Mesothelial cell of epicardium (in vitro differentiated cells): Measurements from ENCODE around the gene SH3BP5L. TPM values are rescaled to one million over a fixed set of nuclear protein-coding genes. Genes with fewer than 3 reads are reported as not detected.

Experiments
- DNase-seq, 2 experiments: peaks; one replicate each; pipeline ENCODE4 v3.0.0; 2021; ENCODE audit warnings: low spot score in 2 of 2; ENCODE audit not compliant: unreplicated experiment in 2 of 2
- H3K27ac Mint-ChIP-seq: 2 replicates; pipeline ENCODE4 v1.8.0; 2021; ENCODE audit warnings: mixed read lengths
- H3K27me3 Mint-ChIP-seq: 2 replicates; pipeline ENCODE4 v1.8.0; 2021; ENCODE audit warnings: low read depth, mixed read lengths
- H3K36me3 Mint-ChIP-seq: 2 replicates; pipeline ENCODE4 v1.8.0; 2021; ENCODE audit warnings: mixed read lengths
- H3K4me1 Mint-ChIP-seq: 2 replicates; pipeline ENCODE4 v1.8.0; 2021; ENCODE audit warnings: mixed read lengths
- H3K4me3 Mint-ChIP-seq: 2 replicates; pipeline ENCODE4 v1.8.0; 2021; ENCODE audit warnings: mild to moderate bottlenecking, moderate library complexity, mixed read lengths
- H3K9me3 Mint-ChIP-seq: 2 replicates; pipeline ENCODE4 v1.8.0; 2021; ENCODE audit warnings: mixed read lengths
- total RNA-seq: library from RNA; stranded (reverse); gene quantifications from 3 replicates; pipeline ENCODE4 v1.2.1, GENCODE V29; 2021
- TF ChIP-seq, protein P1 (sequence below): fragments of 200-600 bp; sonication (generic); IDR thresholded peaks from one replicate; pipeline ENCODE4 v1.5.0; 2021; ENCODE audit warnings: antibody characterized with exemption; ENCODE audit not compliant: unreplicated experiment

The SH3BP5L gene
- total RNA-seq, 1 donor from 2014 or later, result 24.9 TPM

DNA sequence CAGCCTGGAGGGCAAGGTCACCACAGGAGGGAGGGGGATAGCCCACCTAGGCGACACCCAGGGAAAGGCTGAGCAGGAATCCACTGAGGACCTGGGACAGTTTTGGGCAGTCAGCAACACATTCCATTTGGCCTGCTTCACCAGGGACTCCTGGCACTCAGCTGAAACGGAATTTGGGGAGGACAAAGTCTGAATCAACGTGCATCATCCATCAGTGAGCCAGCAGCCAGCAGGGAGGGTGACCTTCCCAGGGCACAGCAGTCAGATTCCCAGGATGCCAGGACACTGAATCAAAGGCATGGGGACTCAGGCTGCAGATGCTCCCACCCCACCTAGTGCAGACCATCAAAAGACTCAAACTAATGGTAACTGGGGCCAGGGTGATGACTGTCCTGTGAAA is 4.6 kb downstream of the SH3BP5L start:
- Mint-ChIP-seq H3K9me3 (no peaks in the 10 kb centered on the region), H3K36me3 (peaks cover 9% of the 10 kb centered on the region), H3K27ac (no peak overlapping the region), H3K27me3 (no peaks in the 10 kb centered on the region), H3K4me3 (no peak overlapping the region), H3K4me1 (peaks cover 28% of the 10 kb centered on the region)
- TF ChIP-seq, protein P1, sequence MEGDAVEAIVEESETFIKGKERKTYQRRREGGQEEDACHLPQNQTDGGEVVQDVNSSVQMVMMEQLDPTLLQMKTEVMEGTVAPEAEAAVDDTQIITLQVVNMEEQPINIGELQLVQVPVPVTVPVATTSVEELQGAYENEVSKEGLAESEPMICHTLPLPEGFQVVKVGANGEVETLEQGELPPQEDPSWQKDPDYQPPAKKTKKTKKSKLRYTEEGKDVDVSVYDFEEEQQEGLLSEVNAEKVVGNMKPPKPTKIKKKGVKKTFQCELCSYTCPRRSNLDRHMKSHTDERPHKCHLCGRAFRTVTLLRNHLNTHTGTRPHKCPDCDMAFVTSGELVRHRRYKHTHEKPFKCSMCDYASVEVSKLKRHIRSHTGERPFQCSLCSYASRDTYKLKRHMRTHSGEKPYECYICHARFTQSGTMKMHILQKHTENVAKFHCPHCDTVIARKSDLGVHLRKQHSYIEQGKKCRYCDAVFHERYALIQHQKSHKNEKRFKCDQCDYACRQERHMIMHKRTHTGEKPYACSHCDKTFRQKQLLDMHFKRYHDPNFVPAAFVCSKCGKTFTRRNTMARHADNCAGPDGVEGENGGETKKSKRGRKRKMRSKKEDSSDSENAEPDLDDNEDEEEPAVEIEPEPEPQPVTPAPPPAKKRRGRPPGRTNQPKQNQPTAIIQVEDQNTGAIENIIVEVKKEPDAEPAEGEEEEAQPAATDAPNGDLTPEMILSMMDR, result no peak
- no peak for DNase-seq

DNA sequence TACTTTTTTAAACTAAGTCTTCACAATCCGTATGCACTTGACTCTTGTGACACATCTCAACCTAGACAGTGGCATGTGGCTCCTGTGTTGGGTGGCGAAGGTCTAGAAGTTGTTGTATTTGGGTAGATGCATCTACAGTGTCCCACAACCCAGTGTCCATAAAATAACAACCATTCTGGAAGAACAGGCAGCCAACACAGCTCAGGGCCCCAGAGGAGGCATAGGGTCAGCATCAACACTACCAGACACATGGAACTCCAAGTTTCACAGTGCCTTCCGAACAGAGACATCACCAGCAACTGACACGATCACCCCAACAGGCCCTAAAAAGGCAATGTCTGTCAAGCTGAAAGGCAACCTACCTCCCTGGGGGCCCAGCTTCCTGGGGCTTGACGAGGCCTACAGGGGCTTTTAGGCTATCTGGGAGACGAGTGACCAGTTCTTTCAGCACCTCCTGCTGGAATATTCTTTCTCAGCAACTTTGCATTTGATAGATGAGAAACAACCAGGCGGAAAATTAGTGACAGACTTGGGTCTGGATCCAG is 5.6 kb downstream of the SH3BP5L start:
- no peak overlapping the region for H3K4me3 Mint-ChIP-seq
- peaks cover 16% of the 10 kb centered on the region for H3K36me3 Mint-ChIP-seq
- H3K4me1 Mint-ChIP-seq, result peaks cover 23% of the 10 kb centered on the region
- no peak overlapping the region for H3K27ac Mint-ChIP-seq
- TF ChIP-seq, protein P1, result no peak
- DNase-seq, result no peak
- H3K27me3 Mint-ChIP-seq, result no peaks in the 10 kb centered on the region
- no peaks in the 10 kb centered on the region for H3K9me3 Mint-ChIP-seq

DNA sequence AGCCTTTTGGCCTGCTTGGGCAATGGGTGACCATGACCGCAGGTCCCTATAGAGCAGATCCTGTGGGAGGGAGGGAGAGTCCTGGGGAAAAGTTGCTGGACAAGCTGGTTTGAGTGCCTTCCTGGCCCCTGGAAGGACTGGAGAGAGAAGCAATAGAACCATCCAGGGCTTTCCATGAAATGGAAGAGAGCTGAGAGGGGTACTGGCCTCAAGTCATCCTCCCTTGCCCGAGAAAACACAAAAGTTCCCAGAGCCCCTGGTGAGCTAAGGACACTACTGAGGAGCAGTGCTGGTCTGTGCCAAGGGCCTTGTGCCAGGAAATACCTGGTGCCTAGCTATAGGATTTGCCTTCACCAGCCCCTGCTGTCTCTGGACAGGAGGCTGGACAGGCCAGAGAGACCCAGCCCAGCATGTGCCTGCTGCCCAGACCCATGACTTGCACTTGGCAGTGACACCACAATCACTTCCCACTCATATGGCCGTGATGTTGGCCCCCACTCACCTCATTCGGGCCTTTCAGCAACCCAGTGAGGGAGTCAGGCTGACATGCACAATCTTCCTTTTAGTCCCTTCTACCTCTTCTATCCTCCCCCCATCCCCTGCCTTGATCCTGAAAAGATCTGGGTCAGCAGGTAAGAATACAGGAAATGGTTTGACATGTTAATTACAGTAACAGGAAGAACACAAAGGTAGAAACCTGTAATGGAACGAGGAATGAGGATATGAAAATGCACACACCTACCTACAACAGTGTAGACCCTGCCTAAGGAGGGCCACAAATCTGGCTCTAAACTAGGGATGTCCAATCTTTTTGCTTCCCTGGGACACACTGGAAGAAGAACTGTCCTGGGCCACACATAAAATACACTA is 7.0 kb downstream of the SH3BP5L start:
- H3K27ac Mint-ChIP-seq, result no peak overlapping the region

DNA sequence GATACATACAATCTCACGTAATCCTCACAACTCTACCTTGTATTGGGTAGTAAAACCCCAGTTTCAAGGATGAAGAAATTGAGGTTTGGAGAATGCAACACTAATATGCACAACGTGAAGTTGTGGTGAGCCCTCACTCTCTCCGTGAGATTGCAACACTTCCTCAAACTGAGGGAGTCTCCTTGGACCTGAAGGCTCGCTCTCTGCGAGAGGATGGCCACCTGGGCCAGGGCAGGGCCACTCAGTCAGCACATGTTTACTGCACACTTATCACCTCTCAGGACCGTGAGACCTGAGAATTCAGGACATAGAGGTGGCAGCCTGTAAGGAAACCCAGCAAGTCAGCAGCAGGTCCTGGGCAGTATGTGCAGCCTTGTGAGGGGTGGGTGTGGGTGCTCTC is 8.7 kb downstream of the SH3BP5L start:
- H3K27ac Mint-ChIP-seq, result no peak overlapping the region
- no peaks in the 10 kb centered on the region for H3K27me3 Mint-ChIP-seq
- DNase-seq, result no peak
- H3K4me3 Mint-ChIP-seq, result no peak overlapping the region
- no peaks in the 10 kb centered on the region for H3K4me1 Mint-ChIP-seq
- peaks cover 28% of the 10 kb centered on the region for H3K36me3 Mint-ChIP-seq
- TF ChIP-seq, protein P1, result no peak
- no peaks in the 10 kb centered on the region for H3K9me3 Mint-ChIP-seq

More for the DNA sequence above, 7.0 kb downstream of the SH3BP5L start:
- TF ChIP-seq, protein P1, result no peak
- no peaks in the 10 kb centered on the region for H3K9me3 Mint-ChIP-seq
- no peaks in the 10 kb centered on the region for H3K27me3 Mint-ChIP-seq
- peaks cover 9% of the 10 kb centered on the region for H3K4me1 Mint-ChIP-seq
- no peak overlapping the region for H3K4me3 Mint-ChIP-seq
- no peak for DNase-seq
- H3K36me3 Mint-ChIP-seq, result peaks cover 17% of the 10 kb centered on the region

DNA sequence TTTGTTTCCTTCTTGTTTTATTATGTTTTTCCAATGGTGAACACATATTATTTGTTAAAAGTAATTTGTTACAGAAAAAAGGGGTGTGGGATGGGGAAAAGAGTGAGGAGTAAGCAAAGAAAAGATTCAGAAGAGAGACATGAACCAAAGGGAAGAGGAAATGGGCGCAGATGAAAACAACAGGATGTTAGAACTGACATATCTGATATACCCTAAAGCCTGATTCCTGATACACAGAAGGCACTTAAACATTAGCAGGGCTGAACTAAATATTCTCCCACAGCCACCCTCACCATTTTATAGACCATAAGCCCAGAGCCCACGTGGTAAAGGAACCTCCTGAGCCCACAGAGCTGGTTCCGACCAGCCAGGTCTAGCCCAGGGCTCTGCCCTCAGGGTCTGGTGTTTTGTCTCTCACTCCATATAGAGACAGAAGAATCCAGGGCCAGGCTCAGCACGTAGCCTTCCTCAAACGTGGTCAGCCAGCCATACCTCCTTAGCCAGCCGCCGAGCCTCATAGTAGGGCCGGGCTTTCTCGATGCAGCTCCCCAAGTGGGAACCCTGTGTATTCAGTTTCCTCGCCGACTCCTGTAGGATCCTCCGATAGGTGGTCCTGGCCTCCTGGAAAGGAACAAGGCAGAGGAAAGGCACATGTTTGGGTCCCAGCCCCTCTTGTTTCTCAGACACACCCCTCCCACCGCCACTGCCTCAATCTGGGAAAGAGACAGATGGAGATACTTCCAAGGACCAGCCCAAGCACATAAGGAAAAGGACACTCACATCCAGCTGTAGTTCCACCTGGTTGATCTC is 9.5 kb downstream of the SH3BP5L start:
- H3K9me3 Mint-ChIP-seq, result no peaks in the 10 kb centered on the region
- H3K4me3 Mint-ChIP-seq, result no peak overlapping the region
- no peak overlapping the region for H3K27ac Mint-ChIP-seq
- no peaks in the 10 kb centered on the region for H3K27me3 Mint-ChIP-seq
- TF ChIP-seq, protein P1, result no peak
- peaks cover 31% of the 10 kb centered on the region for H3K36me3 Mint-ChIP-seq
- no peak for DNase-seq
- no peaks in the 10 kb centered on the region for H3K4me1 Mint-ChIP-seq
